MM.1S (cell line): Measurements from ENCODE around the gene TFF2.

Experiments used
- DNase-seq: peaks from one replicate; pipeline ENCODE4 v3.0.0-alpha.2; 2015
- H2AFZ ChIP-seq: fragments of 300-600 bp; sonication (generic); 2 replicates; pipeline ENCODE4 v1.6.0; 2016; ENCODE audit warnings: antibody characterized with exemption, low read length
- H3F3A ChIP-seq: fragments of 300-600 bp; sonication (generic); 2 replicates; pipeline ENCODE4 v1.6.1; 2016; ENCODE audit warnings: mild to moderate bottlenecking, antibody characterized with exemption, low read length, moderate library complexity, mixed read lengths; ENCODE audit not compliant: insufficient read depth
- H3K27ac ChIP-seq: fragments of 300-600 bp; sonication (generic); 2 replicates; pipeline ENCODE4 v1.5.1; 2016; ENCODE audit warnings: mild to moderate bottlenecking, low read length
- H3K27me3 ChIP-seq: fragments of 300-600 bp; sonication (generic); replicated peaks from 2 replicates; pipeline ENCODE4 v1.6.0; 2016; ENCODE audit warnings: low read length; ENCODE audit not compliant: insufficient read depth
- H3K36me3 ChIP-seq: fragments of 300-600 bp; sonication (generic); replicated peaks from 2 replicates; pipeline ENCODE4 v1.6.1; 2016; ENCODE audit warnings: mild to moderate bottlenecking, low read length, mixed read lengths; ENCODE audit not compliant: insufficient read depth
- H3K4me1 ChIP-seq: fragments of 300-600 bp; sonication (generic); 2 replicates; pipeline ENCODE4 v1.6.1; 2016; ENCODE audit warnings: low read length, mixed read lengths
- H3K4me2 ChIP-seq: fragments of 300-600 bp; sonication (generic); 2 replicates; pipeline ENCODE4 v1.6.0; 2016; ENCODE audit warnings: low read depth, low read length
- H3K4me3 ChIP-seq: fragments of 300-600 bp; sonication (generic); 2 replicates; pipeline ENCODE4 v1.5.1; 2016; ENCODE audit warnings: low read length, mixed read lengths
- H3K79me2 ChIP-seq: fragments of 300-600 bp; sonication (generic); 2 replicates; pipeline ENCODE4 v1.6.1; 2016; ENCODE audit warnings: mixed run types, low read length, mixed read lengths
- H3K9ac ChIP-seq: fragments of 300-600 bp; sonication (generic); 2 replicates; pipeline ENCODE4 v1.6.1; 2016; ENCODE audit warnings: low read length, mixed read lengths
- H3K9me2 ChIP-seq: fragments of 300-600 bp; sonication (generic); replicated peaks from 2 replicates; pipeline ENCODE4 v1.6.1; 2016; ENCODE audit warnings: mild to moderate bottlenecking, low read length, mixed read lengths; ENCODE audit not compliant: insufficient read depth
- H3K9me3 ChIP-seq: fragments of 300-600 bp; sonication (generic); replicated peaks from 2 replicates; pipeline ENCODE4 v1.6.1; 2016; ENCODE audit warnings: mild to moderate bottlenecking, low read length, mixed read lengths; ENCODE audit not compliant: insufficient read depth
- H4K20me1 ChIP-seq: fragments of 300-600 bp; sonication (generic); 2 replicates; pipeline ENCODE4 v1.6.1; 2016; ENCODE audit warnings: mild to moderate bottlenecking, low read length, moderate library complexity, mixed read lengths; ENCODE audit not compliant: insufficient read depth
- CTCF ChIP-seq: fragments of 300-600 bp; sonication (generic); IDR thresholded peaks from 2 replicates; pipeline ENCODE4 v1.5.1; 2016; ENCODE audit warnings: antibody characterized with exemption, low read length, mixed read lengths
- EZH2 ChIP-seq: fragments of 300-600 bp; sonication (generic); optimal IDR thresholded peaks from 2 replicates; pipeline ENCODE3; 2017; ENCODE audit warnings: low read depth, mild to moderate bottlenecking, antibody characterized with exemption, low read length, mixed read lengths
- EZH2phosphoT487 ChIP-seq: fragments of 300-600 bp; sonication (generic); IDR thresholded peaks from 2 replicates; pipeline ENCODE4 v1.6.1; 2018; ENCODE audit warnings: antibody characterized with exemption, low read length

The TFF2 gene

DNA sequence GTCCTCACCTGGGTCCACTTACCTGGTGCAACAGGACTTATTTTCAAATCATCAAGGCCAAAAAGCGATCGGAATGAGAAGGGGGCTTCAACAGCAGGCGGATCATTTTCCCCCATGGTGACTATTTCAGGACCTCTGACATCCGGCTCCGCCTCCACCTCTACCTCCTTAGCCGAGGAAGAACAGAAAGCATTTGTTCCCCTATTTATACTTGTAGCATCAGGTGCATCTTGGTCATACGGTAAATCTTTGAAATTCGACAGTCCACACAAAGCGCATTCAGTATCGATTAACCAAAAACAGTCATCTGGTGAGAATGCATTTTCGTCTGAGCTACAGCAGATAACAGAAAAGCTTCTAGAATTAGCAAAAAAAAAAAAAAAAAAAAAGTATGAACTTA lies 44.5 kb upstream of the TFF2 start:
- Histone ChIP-seq H3K4me3 (no peak overlapping the region), H3F3A (no peaks in the 10 kb centered on the region), H3K4me2 (no peak overlapping the region), H3K4me1 (0 out of 2 replicates have a peak, but pooled peaks cover under 1% of the 10 kb centered on the region), H3K9me2 (no peaks in the 10 kb centered on the region), H3K36me3 (no peaks in the 10 kb centered on the region), H3K9me3 (no peaks in the 10 kb centered on the region), H2AFZ (no peak overlapping the region), H3K27ac (no peak overlapping the region), H3K27me3 (peaks cover 88% of the 10 kb centered on the region), H3K9ac (no peak overlapping the region), H4K20me1 (no peaks in the 10 kb centered on the region), H3K79me2 (no peaks in the 10 kb centered on the region)
- DNase-seq: no peak
- no peak for TF ChIP-seq EZH2
- no peak for TF ChIP-seq EZH2phosphoT487
- no peak for TF ChIP-seq CTCF

DNA sequence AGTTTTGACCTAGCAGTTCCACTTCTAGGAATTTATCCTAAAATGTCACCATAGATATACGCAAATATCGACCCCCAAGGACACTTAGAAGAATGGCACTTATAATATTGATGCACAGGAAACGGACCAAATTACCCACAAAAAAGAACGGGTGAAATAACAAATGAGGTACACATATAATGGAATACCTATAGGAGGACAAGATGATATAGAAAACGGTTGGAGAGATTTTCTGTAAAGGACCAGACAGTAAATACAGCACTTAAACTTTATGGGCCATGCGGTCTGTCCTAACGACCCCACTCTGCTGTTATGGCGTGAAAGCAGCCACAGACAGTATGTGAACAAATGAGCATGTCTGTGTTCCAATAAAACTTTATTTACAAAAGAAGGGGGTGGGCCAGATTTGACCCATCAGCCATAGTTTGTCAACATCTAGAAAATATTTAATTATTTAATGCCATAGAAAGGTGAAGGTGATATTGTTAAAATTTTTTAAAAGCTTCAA lies 42.7 kb upstream of the TFF2 start:
- Histone ChIP-seq H3K27me3 (peaks cover 88% of the 10 kb centered on the region), H3K4me1 (peaks cover 15% of the 10 kb centered on the region), H3K27ac (no peak overlapping the region), H3K36me3 (no peaks in the 10 kb centered on the region), H3K9me2 (no peaks in the 10 kb centered on the region), H3K9ac (no peak overlapping the region), H4K20me1 (no peaks in the 10 kb centered on the region), H2AFZ (no peak overlapping the region), H3K9me3 (no peaks in the 10 kb centered on the region), H3F3A (peaks cover 6% of the 10 kb centered on the region; the same call in 1 of the 2 replicates), H3K4me3 (no peak overlapping the region), H3K4me2 (no peak overlapping the region), H3K79me2 (no peaks in the 10 kb centered on the region)
- TF ChIP-seq EZH2phosphoT487: no peak
- no peak for TF ChIP-seq EZH2
- TF ChIP-seq CTCF: no peak
- DNase-seq: no peak

DNA sequence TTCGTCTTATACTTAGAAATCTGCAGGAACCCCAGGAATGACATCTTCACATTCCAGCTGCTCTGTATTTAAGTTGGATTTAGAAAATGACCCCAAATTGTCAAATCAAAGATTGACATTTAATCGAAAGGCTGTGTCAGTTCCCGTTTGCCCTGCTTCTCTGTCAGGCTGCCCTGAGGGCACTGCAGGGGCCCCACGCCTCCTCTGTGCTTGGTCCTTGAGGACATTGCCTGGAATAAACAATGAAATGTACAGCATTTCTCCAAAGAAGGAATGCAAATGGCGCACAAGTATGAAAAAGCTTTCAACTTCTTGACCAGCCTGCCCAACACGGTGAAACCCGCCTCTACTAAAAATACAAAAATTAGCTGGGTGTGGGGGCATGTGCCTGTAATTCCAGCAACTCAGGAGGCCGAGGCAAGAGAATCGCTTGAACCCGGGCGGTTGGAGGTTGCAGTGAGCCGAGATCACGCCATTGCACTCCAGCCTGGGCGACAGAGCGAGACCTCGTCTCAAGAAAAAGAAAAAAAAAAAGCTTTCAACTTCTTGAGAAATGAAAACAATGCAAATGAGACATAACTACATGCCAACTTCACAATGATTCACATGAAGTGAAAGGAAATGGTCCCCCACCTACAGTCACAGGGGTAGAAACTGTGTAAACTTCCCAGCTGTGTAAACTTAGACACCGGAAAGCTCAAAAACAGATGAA lies 42.1 kb upstream of the TFF2 start:
- no peaks in the 10 kb centered on the region for H4K20me1 ChIP-seq
- no peak overlapping the region for H2AFZ ChIP-seq
- H3K4me1 ChIP-seq: peaks cover 20% of the 10 kb centered on the region
- no peak overlapping the region for H3K27ac ChIP-seq
- H3K4me3 ChIP-seq: no peak overlapping the region
- H3F3A ChIP-seq: peaks cover 6% of the 10 kb centered on the region; the same call in 1 of the 2 replicates
- no peak overlapping the region for H3K9ac ChIP-seq
- H3K4me2 ChIP-seq: no peak overlapping the region
- no peaks in the 10 kb centered on the region for H3K36me3 ChIP-seq
- H3K9me2 ChIP-seq: no peaks in the 10 kb centered on the region
- TF ChIP-seq EZH2phosphoT487 (no peak), EZH2 (no peak), CTCF (no peak)
- no peaks in the 10 kb centered on the region for H3K9me3 ChIP-seq
- H3K79me2 ChIP-seq: no peaks in the 10 kb centered on the region
- H3K27me3 ChIP-seq: peaks cover 88% of the 10 kb centered on the region
- no peak for DNase-seq
